CD14-positive monocyte (primary cell): ENCODE results near the gene ASH1L. TPM values are rescaled to one million over a fixed set of nuclear protein-coding genes. Genes with fewer than 3 reads are reported as not detected.

Experiments
- DNase-seq, 3 donors: peaks; one replicate each; pipeline ENCODE4 v3.0.0-alpha.2; 2011 to 2022
- H2AFZ ChIP-seq: 2 replicates; pipeline ENCODE4 v1.6.0; 2012; ENCODE audit warnings: mild to moderate bottlenecking, low read depth, low read length, inconsistent platforms; ENCODE audit not compliant: insufficient read depth, poor library complexity, severe bottlenecking
- H3K27ac ChIP-seq, 2 donors: 1 replicate in 1 of 2; 2 replicates in 1 of 2; pipeline ENCODE4 v1.5.1; 2012 to 2013; ENCODE audit warnings: low read length in 2 of 2, control low read depth in 1 of 2, inconsistent platforms in 1 of 2, low read depth in 1 of 2, mild to moderate bottlenecking in 1 of 2
- H3K27me3 ChIP-seq, 2 donors: one replicate each; pipeline versions ENCODE4 v1.6.0 to v1.6.1; 2011 to 2013; ENCODE audit warnings: low read length in 2 of 2; ENCODE audit not compliant: control insufficient read depth in 2 of 2, insufficient read depth in 2 of 2
- H3K36me3 ChIP-seq, 2 donors: replicated peaks in 1 of 2; 1 replicate in 1 of 2; 2 replicates in 1 of 2; pipeline versions ENCODE4 v1.5.1 to v1.6.1; 2012 to 2013; ENCODE audit warnings: low read length in 2 of 2, control low read depth in 1 of 2, inconsistent platforms in 1 of 2, mild to moderate bottlenecking in 1 of 2; ENCODE audit not compliant: insufficient read depth in 2 of 2, control insufficient read depth in 1 of 2
- H3K4me1 ChIP-seq, 2 donors: 1 replicate in 1 of 2; 2 replicates in 1 of 2; pipeline versions ENCODE4 v1.5.1 to v1.6.1; 2012 to 2013; ENCODE audit warnings: low read length in 2 of 2, control low read depth in 1 of 2, inconsistent platforms in 1 of 2, mild to moderate bottlenecking in 1 of 2, moderate library complexity in 1 of 2; ENCODE audit not compliant: insufficient read depth in 2 of 2, control insufficient read depth in 1 of 2
- H3K4me2 ChIP-seq: replicated peaks from 2 replicates; pipeline ENCODE3; 2012; ENCODE audit warnings: low read length, moderate library complexity, mild to moderate bottlenecking; ENCODE audit not compliant: poor library complexity, severe bottlenecking; ENCODE audit errors: extremely low read depth
- H3K4me3 ChIP-seq, 3 experiments: fragments of 200-600 bp in 1 of 3; sonication (generic) in 1 of 3; replicated peaks in 1 of 3; 1 replicate in 2 of 3; 2 replicates in 1 of 3; pipeline ENCODE4 v1.5.1; 2011 to 2013; ENCODE audit warnings: low read length in 3 of 3, mild to moderate bottlenecking in 3 of 3, control low read depth in 2 of 3, low read depth in 2 of 3, inconsistent platforms in 1 of 3, moderate library complexity in 1 of 3
- H3K79me2 ChIP-seq: 2 replicates; pipeline ENCODE4 v1.6.0; 2012; ENCODE audit warnings: mild to moderate bottlenecking, control low read depth, inconsistent platforms, low read length, moderate library complexity; ENCODE audit not compliant: insufficient read depth
- H3K9ac ChIP-seq: 2 replicates; pipeline ENCODE4 v1.6.0; 2017; ENCODE audit warnings: low read length, mild to moderate bottlenecking; ENCODE audit not compliant: insufficient read depth, poor library complexity, severe bottlenecking
- H3K9me3 ChIP-seq, 2 donors: replicated peaks in 1 of 2; 1 replicate in 1 of 2; 2 replicates in 1 of 2; pipeline versions ENCODE4 v1.5.1 to v1.6.1; 2012 to 2013; ENCODE audit warnings: low read length in 2 of 2, control low read depth in 1 of 2; ENCODE audit not compliant: control insufficient read depth in 1 of 2, insufficient read depth in 1 of 2
- H4K20me1 ChIP-seq: 2 replicates; pipeline ENCODE4 v1.6.0; 2012; ENCODE audit warnings: mild to moderate bottlenecking, low read length, control low read depth, moderate library complexity; ENCODE audit not compliant: insufficient read depth
- H3K27ac Mint-ChIP-seq, 7 donors: one replicate each; pipeline ENCODE4 v1.8.0; 2020; ENCODE audit warnings: mild to moderate bottlenecking in 7 of 7, mixed read lengths in 7 of 7, moderate library complexity in 6 of 7, inconsistent platforms in 2 of 7
- H3K27me3 Mint-ChIP-seq, 3 donors: one replicate each; pipeline ENCODE4 v1.8.0; 2021 to 2022; ENCODE audit warnings: low read depth in 3 of 3, mild to moderate bottlenecking in 3 of 3, mixed read lengths in 3 of 3, moderate library complexity in 3 of 3, inconsistent platforms in 1 of 3
- H3K36me3 Mint-ChIP-seq, 2 donors: one replicate each; pipeline ENCODE4 v1.8.0; 2020; ENCODE audit warnings: mixed read lengths in 2 of 2, inconsistent platforms in 1 of 2, mild to moderate bottlenecking in 1 of 2
- H3K4me1 Mint-ChIP-seq: one replicate; pipeline ENCODE4 v1.8.0; 2020; ENCODE audit warnings: mild to moderate bottlenecking, mixed read lengths
- H3K4me3 Mint-ChIP-seq, 2 donors: one replicate each; pipeline ENCODE4 v1.8.0; 2020; ENCODE audit warnings: mild to moderate bottlenecking in 2 of 2, mixed read lengths in 2 of 2, moderate library complexity in 1 of 2
- H3K9me3 Mint-ChIP-seq, 7 donors: one replicate each; pipeline ENCODE4 v1.8.0; 2020 to 2022; ENCODE audit warnings: mixed read lengths in 7 of 7, mild to moderate bottlenecking in 6 of 7, moderate library complexity in 6 of 7, inconsistent platforms in 2 of 7
- WGBS: methylation state at CpG from one replicate; pipeline ENCODE4 v1.1.5; 2013; ENCODE audit warnings: missing lambda C conversion rate; ENCODE audit not compliant: insufficient coverage; 5-methylcytosine and 5-hydroxymethylcytosine counted together
- intact Hi-C, 2 donors: fragments of 100-400 bp; cut with micrococcal nuclease; formaldehyde crosslinking; loops; one replicate each; pipeline versions ENCODE4 v1.15.0 to v1.15.1; 2023
- polyA plus RNA-seq, 3 donors: library from polyadenylated mRNA; depleted of rRNA in 1 of 3; unstranded in 2 of 3; stranded (reverse) in 1 of 3; fragments of 300-500 nt in 2 of 3; fragments of >200 nt in 1 of 3; fragmentation: Illumina TruSeq in 2 of 3; gene quantifications; 1 replicate in 2 of 3; 2 replicates in 1 of 3; pipeline ENCODE4 v1.2.3, GENCODE V29; 2012 to 2021
- TF ChIP-seq, protein P1 (sequence below): fragments of 200-600 bp; IDR thresholded peaks from one replicate; pipeline ENCODE4 v1.8.0; 2022; ENCODE audit warnings: antibody characterized with exemption, mild to moderate bottlenecking

ASH1L gene
- polyA plus RNA-seq, 3 donors, result 2.7 to 21.5 (median 5.6) TPM

DNA sequence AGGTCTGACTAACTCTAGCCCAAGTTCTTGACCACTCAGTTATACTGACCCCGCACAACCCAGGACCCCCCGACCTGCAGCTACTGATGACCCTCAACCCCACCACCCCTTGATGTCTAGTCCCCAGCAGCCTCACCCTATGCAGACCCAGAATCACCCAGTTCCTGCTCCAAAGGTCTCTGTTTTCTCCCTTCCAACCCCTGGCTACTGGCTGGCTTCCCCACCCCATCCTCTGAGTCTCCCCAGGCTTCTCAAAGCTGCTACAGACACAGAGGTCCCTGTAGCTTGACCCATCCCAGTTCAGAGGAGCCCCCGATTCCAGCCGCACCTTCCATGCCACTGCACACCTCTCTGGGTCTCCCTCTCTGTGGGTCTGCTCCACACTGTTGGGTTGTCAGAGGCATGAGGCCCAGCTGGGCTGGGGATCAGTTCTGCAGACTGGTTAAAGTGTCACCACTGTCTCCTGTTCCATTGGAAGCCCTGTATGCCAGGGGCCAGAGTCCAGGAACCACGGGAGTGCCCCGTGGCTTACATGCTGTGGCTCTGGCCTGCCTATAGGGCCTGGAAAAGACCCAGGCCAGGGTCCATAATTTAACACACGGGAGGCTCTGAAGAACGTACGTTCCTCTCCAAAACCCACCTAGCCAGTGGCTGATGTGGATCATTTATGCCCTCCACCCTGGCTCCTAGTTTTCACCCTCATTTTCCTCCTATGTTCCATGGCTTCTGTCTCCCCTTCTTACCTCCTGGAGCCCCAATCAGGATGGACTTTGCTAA is 261.9 kb downstream of the ASH1L start:
- TF ChIP-seq, protein P1, sequence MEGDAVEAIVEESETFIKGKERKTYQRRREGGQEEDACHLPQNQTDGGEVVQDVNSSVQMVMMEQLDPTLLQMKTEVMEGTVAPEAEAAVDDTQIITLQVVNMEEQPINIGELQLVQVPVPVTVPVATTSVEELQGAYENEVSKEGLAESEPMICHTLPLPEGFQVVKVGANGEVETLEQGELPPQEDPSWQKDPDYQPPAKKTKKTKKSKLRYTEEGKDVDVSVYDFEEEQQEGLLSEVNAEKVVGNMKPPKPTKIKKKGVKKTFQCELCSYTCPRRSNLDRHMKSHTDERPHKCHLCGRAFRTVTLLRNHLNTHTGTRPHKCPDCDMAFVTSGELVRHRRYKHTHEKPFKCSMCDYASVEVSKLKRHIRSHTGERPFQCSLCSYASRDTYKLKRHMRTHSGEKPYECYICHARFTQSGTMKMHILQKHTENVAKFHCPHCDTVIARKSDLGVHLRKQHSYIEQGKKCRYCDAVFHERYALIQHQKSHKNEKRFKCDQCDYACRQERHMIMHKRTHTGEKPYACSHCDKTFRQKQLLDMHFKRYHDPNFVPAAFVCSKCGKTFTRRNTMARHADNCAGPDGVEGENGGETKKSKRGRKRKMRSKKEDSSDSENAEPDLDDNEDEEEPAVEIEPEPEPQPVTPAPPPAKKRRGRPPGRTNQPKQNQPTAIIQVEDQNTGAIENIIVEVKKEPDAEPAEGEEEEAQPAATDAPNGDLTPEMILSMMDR, result no peak
- peaks cover 0 to 2% (median 0%) of the 10 kb centered on the region in 7 donors for H3K9me3 Mint-ChIP-seq
- DNase-seq, result no peak
- no peak overlapping the region for H3K9ac ChIP-seq
- peaks cover 7 to 12% of the 10 kb centered on the region in 2 donors for H3K27me3 ChIP-seq
- 96% methylated on average over 7 of the region's 9 CpGs for WGBS
- H3K79me2 ChIP-seq, result no peaks in the 10 kb centered on the region
- no peak overlapping the region for H3K4me2 ChIP-seq
- H3K27me3 Mint-ChIP-seq, result peaks cover 15 to 29% (median 20%) of the 10 kb centered on the region in 3 donors
- intact Hi-C loops, result no loop called here
- H3K4me1 Mint-ChIP-seq, result peaks cover 4% of the 10 kb centered on the region
- no peaks in the 10 kb centered on the region for H3K36me3 Mint-ChIP-seq
- no peak overlapping the region for H3K4me3 ChIP-seq
- H3K27ac ChIP-seq, result no peak overlapping the region
- H3K27ac Mint-ChIP-seq, result peak overlapping the region in 2 of 7 donors; percentile 39 to 76
- no peaks in the 10 kb centered on the region for H3K36me3 ChIP-seq
- no peak overlapping the region for H2AFZ ChIP-seq
- H3K4me1 ChIP-seq, result peaks cover 0 to under 1% of the 10 kb centered on the region in 2 donors
- no peak overlapping the region for H3K4me3 Mint-ChIP-seq
- no peaks in the 10 kb centered on the region for H4K20me1 ChIP-seq
- no peaks in the 10 kb centered on the region for H3K9me3 ChIP-seq

GRCh38 chr1:155300024-155300423 is 262.6 kb downstream of the ASH1L start:
- DNase-seq, result no peak
- no peaks in the 10 kb centered on the region for H3K79me2 ChIP-seq
- H3K4me2 ChIP-seq, result no peak overlapping the region
- peaks cover 5 to 7% of the 10 kb centered on the region in 2 donors for H3K4me1 ChIP-seq
- Mint-ChIP-seq H3K36me3 (no peaks in the 10 kb centered on the region), H3K9me3 (peaks cover 0 to 4% (median 0%) of the 10 kb centered on the region in 7 donors), H3K27me3 (peaks cover 22 to 34% (median 27%) of the 10 kb centered on the region in 3 donors), H3K4me3 (no peak overlapping the region), H3K4me1 (peaks cover 9% of the 10 kb centered on the region), H3K27ac (no peak overlapping the region)
- no peak overlapping the region for H3K4me3 ChIP-seq
- H3K36me3 ChIP-seq, result no peaks in the 10 kb centered on the region
- no peaks in the 10 kb centered on the region for H3K9me3 ChIP-seq
- 96% methylated on average over 4 of the region's 8 CpGs for WGBS
- TF ChIP-seq, protein P1, result no peak
- peaks cover 10 to 19% of the 10 kb centered on the region in 2 donors for H3K27me3 ChIP-seq
- H2AFZ ChIP-seq, result no peak overlapping the region
- no peak overlapping the region for H3K27ac ChIP-seq
- intact Hi-C loops, result no loop called here
- H4K20me1 ChIP-seq, result no peaks in the 10 kb centered on the region
- no peak overlapping the region for H3K9ac ChIP-seq
